DND-41 (cell line): ENCODE measurements around the gene GPR183.

ENCODE experiments used
- ATAC-seq: fragments of 200-7000 bp; cut with Tn5 transposase; 3 replicates; pipeline ENCODE4 v1.9.1; 2021; ENCODE audit warnings: low read depth; ENCODE audit not compliant: insufficient read depth
- DNase-seq: peaks from one replicate; pipeline ENCODE4 v3.0.0-alpha.2; 2020
- H2AFZ ChIP-seq: 2 replicates; pipeline ENCODE4 v1.6.0; 2012; ENCODE audit warnings: low read depth, low read length
- H3K27ac ChIP-seq: 2 replicates; pipeline ENCODE4 v1.5.1; 2012; ENCODE audit warnings: low read length, inconsistent platforms
- H3K27me3 ChIP-seq: fragments of 200-600 bp; sonication (generic); 2 replicates; pipeline ENCODE4 v1.6.0; 2012; ENCODE audit warnings: low read length, mild to moderate bottlenecking, inconsistent platforms; ENCODE audit not compliant: insufficient read depth, poor library complexity
- H3K36me3 ChIP-seq: 2 replicates; pipeline ENCODE4 v1.5.1; 2012; ENCODE audit warnings: low read length, inconsistent platforms; ENCODE audit not compliant: insufficient read depth
- H3K4me1 ChIP-seq: 2 replicates; pipeline ENCODE4 v1.5.1; 2012; ENCODE audit warnings: mild to moderate bottlenecking, low read length; ENCODE audit not compliant: insufficient read depth
- H3K4me2 ChIP-seq: 2 replicates; pipeline ENCODE4 v1.6.0; 2012; ENCODE audit warnings: mild to moderate bottlenecking, moderate library complexity, low read length, inconsistent platforms; ENCODE audit not compliant: insufficient read depth
- H3K4me3 ChIP-seq, 2 experiments: fragments of 200-600 bp in 1 of 2; shearing (Covaris generic) in 1 of 2; 2 replicates each; pipeline ENCODE4 v1.5.1; 2012 to 2016; ENCODE audit warnings: inconsistent platforms in 2 of 2, low read length in 2 of 2, mild to moderate bottlenecking in 2 of 2, low read depth in 1 of 2, moderate library complexity in 1 of 2
- H3K79me2 ChIP-seq: 2 replicates; pipeline ENCODE4 v1.6.0; 2012; ENCODE audit warnings: low read length, inconsistent platforms; ENCODE audit not compliant: insufficient read depth
- H3K9ac ChIP-seq: 2 replicates; pipeline ENCODE4 v1.6.0; 2012; ENCODE audit warnings: low read depth, mild to moderate bottlenecking, inconsistent platforms, low read length, moderate library complexity
- H3K9me3 ChIP-seq: 2 replicates; pipeline ENCODE4 v1.5.1; 2012; ENCODE audit warnings: low read length, moderate library complexity, mild to moderate bottlenecking, inconsistent platforms; ENCODE audit not compliant: insufficient read depth, severe bottlenecking
- H4K20me1 ChIP-seq: 2 replicates; pipeline ENCODE4 v1.6.0; 2012; ENCODE audit warnings: low read length; ENCODE audit not compliant: insufficient read depth
- CTCF ChIP-seq: IDR thresholded peaks from 2 replicates; pipeline ENCODE4 v1.5.1; 2012; ENCODE audit warnings: borderline replicate concordance, low read length, moderate library complexity, mild to moderate bottlenecking; ENCODE audit not compliant: poor library complexity, severe bottlenecking; ENCODE audit errors: extremely low read depth
- EZH2 ChIP-seq: IDR thresholded peaks from 3 replicates; pipeline ENCODE4 v1.6.1; 2012; ENCODE audit warnings: borderline replicate concordance, low read depth, mild to moderate bottlenecking, moderate library complexity, low read length, inconsistent platforms; ENCODE audit not compliant: severe bottlenecking

GPR183 gene

GRCh38 chr13:99263126-99263785 lies 43.9 kb downstream of the GPR183 start:
- H3K9me3 ChIP-seq, result no peaks in the 10 kb centered on the region
- no peak for TF ChIP-seq EZH2
- TF ChIP-seq CTCF, result no peak
- DNase-seq (no peak), ATAC-seq (no peak)
- no peak overlapping the region for H3K4me2 ChIP-seq
- no peaks in the 10 kb centered on the region for H3K27me3 ChIP-seq
- H3K36me3 ChIP-seq, result peaks cover 37% of the 10 kb centered on the region
- H3K27ac ChIP-seq, result 0 out of 2 replicates have a peak overlapping the region, but pooled peaks have one; percentile 21
- H3K9ac ChIP-seq, result no peak overlapping the region
- H4K20me1 ChIP-seq, result peaks cover 8% of the 10 kb centered on the region; the same call in 1 of the 2 replicates
- no peak overlapping the region for H3K4me3 ChIP-seq
- H3K79me2 ChIP-seq, result peaks cover 18% of the 10 kb centered on the region
- 0 out of 2 replicates have a peak, but pooled peaks cover 2% of the 10 kb centered on the region for H3K4me1 ChIP-seq
- H2AFZ ChIP-seq, result no peak overlapping the region

- DNase-seq (no peak), ATAC-seq (no peak)
- Histone ChIP-seq H3K4me3 (no peak overlapping the region), H3K79me2 (peaks cover 7% of the 10 kb centered on the region; the same call in 1 of the 2 replicates), H3K4me2 (no peak overlapping the region), H3K36me3 (peaks cover 28% of the 10 kb centered on the region; the same call in 1 of the 2 replicates), H3K27ac (no peak overlapping the region), H2AFZ (no peak overlapping the region), H3K4me1 (0 out of 2 replicates have a peak, but pooled peaks cover 2% of the 10 kb centered on the region), H3K9ac (no peak overlapping the region), H4K20me1 (peaks cover 2% of the 10 kb centered on the region; the same call in 1 of the 2 replicates), H3K27me3 (no peaks in the 10 kb centered on the region), H3K9me3 (no peaks in the 10 kb centered on the region)
- TF ChIP-seq EZH2 (no peak), CTCF (no peak)
Observed at GRCh38 chr13:99261059-99261458, 46.1 kb downstream of the GPR183 start.

- Histone ChIP-seq H3K4me1 (0 out of 2 replicates have a peak, but pooled peaks cover 2% of the 10 kb centered on the region), H3K9ac (no peak overlapping the region), H3K27me3 (no peaks in the 10 kb centered on the region), H3K4me2 (no peak overlapping the region), H3K9me3 (no peaks in the 10 kb centered on the region), H2AFZ (no peak overlapping the region), H3K79me2 (peaks cover 3% of the 10 kb centered on the region; the same call in 1 of the 2 replicates), H3K27ac (no peak overlapping the region), H3K36me3 (peaks cover 35% of the 10 kb centered on the region), H3K4me3 (no peak overlapping the region), H4K20me1 (peaks cover 2% of the 10 kb centered on the region; the same call in 1 of the 2 replicates)
- no peak for ATAC-seq
- TF ChIP-seq EZH2 (no peak), CTCF (no peak)
- DNase-seq, result no peak
Observed at GRCh38 chr13:99260216-99260615, 47.0 kb downstream of the GPR183 start.
